GM12874 (cell line): ENCODE results near the gene TPO.

Experiments used
- TF ChIP-seq, protein P1 (sequence below): IDR thresholded peaks from 2 replicates; pipeline ENCODE4 v1.5.1; 2011; ENCODE audit warnings: low read depth, mild to moderate bottlenecking, control low read depth, low read length, moderate library complexity; ENCODE audit not compliant: insufficient read depth

The TPO gene

DNA sequence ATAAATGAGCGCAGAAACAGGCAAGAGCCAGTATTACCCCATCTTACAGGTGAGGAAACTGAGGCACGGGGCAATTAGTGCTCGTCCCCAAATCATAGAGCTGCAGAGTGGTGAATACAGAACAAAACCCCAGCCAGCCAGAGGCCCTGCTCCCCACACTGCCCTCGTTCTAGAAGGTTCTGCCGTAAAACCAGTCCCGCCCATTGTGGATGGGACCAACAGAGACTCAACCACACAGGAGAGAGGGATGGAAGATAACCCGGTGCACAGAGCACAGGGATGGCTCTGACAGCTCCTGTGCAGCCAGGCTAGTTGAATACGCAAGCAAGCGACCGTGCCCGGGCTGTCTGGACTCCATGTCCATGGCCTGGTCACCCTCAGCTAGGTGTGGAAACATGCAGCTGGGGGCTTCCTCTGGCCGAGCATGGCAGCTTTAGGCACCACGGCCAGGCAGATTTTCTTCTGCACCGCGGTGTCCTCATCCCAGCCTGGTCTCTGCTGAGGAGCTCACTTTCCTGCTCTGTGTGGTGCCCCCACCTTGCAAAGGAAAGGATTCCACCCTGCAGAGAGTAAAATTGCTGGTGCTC is 146.4 kb downstream of the TPO start:
- TF ChIP-seq, protein P1, sequence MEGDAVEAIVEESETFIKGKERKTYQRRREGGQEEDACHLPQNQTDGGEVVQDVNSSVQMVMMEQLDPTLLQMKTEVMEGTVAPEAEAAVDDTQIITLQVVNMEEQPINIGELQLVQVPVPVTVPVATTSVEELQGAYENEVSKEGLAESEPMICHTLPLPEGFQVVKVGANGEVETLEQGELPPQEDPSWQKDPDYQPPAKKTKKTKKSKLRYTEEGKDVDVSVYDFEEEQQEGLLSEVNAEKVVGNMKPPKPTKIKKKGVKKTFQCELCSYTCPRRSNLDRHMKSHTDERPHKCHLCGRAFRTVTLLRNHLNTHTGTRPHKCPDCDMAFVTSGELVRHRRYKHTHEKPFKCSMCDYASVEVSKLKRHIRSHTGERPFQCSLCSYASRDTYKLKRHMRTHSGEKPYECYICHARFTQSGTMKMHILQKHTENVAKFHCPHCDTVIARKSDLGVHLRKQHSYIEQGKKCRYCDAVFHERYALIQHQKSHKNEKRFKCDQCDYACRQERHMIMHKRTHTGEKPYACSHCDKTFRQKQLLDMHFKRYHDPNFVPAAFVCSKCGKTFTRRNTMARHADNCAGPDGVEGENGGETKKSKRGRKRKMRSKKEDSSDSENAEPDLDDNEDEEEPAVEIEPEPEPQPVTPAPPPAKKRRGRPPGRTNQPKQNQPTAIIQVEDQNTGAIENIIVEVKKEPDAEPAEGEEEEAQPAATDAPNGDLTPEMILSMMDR, result no peak

DNA sequence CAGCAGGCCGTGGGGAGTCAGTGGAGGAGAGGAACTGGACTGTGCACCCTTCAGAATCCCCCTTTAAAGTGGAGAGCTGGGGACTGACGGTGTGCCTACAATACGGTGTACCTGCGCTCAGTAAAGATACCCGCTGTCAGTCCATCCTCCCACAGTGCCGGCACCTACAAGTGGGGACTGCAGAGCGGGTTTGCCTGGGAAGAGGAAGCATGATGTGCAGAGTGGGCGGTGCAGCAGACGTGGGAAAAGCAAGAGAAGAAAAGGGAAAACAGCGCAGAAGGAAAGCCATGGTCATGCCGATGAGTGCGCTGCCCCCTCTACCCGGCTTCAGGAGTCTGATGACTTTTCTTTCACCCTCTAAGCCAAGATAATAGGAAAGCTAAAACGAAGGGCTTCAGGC is 148.0 kb downstream of the TPO start:
- TF ChIP-seq, protein P1, result no peak

DNA sequence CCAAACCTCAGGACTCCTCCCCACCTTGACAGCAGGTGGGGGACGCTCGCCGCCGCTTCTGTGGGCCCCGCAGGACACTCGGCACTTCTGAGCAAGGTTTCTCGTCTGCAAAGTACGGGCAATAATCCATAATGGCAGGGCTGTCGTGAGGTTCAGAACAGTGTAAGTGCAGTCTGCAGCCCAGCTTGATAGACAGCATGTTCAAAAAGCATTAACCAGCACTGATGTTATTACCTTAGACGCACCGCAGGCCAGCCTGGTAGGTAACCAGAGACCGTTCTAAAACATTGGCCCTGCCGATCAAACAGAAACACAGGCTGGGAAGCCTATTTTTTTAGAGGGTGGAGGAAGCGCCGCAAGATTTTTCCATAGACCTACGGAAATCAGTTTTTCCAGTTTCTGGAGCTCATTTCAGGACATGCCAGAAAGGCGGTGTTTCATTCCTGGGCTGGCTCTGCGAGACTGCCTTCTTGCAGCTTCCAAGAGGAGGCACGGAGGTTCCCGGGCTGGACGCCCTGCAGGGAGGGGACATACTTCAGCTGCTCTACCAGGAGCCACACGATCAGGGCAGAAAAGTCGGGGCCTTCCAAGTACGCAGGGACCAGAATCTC is 148.7 kb downstream of the TPO start:
- TF ChIP-seq, protein P1, result no peak

DNA sequence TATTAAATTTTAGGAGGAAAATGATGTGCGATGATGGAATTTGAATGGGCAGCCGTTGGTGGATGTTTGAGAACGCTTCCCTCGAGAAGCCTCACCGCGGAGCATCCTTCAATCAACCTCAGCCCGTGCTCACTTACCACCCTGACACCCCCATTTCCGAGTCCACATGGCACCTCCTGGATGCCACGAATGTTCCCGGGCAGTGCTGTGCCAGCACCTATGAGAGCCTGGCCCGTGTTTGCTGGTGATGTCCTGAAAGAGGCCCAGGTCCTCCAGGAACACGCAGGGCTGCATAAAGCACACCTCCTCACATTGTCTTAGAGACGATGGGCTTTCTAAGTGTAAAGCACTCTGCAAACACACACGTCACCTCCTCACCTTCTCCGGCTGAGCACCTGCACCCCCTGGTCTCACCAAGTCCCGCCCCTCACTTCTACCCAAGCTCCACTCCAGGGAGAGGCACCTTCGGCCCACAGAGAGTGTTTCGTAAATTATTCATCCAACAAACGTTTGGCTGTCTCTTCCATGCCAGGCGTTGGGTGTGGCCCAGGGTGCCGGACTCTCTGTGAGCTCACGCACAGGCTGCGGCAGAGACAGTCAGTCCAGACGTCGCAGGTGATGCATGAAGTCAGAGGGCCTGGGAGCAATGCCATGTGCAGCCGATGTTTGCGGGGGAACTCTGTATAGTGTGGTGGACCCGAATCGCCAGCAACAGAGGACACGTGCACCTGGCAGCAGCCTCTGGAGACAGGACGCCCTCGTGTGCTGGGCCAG is 150.0 kb downstream of the TPO start:
- TF ChIP-seq, protein P1, result no peak

DNA sequence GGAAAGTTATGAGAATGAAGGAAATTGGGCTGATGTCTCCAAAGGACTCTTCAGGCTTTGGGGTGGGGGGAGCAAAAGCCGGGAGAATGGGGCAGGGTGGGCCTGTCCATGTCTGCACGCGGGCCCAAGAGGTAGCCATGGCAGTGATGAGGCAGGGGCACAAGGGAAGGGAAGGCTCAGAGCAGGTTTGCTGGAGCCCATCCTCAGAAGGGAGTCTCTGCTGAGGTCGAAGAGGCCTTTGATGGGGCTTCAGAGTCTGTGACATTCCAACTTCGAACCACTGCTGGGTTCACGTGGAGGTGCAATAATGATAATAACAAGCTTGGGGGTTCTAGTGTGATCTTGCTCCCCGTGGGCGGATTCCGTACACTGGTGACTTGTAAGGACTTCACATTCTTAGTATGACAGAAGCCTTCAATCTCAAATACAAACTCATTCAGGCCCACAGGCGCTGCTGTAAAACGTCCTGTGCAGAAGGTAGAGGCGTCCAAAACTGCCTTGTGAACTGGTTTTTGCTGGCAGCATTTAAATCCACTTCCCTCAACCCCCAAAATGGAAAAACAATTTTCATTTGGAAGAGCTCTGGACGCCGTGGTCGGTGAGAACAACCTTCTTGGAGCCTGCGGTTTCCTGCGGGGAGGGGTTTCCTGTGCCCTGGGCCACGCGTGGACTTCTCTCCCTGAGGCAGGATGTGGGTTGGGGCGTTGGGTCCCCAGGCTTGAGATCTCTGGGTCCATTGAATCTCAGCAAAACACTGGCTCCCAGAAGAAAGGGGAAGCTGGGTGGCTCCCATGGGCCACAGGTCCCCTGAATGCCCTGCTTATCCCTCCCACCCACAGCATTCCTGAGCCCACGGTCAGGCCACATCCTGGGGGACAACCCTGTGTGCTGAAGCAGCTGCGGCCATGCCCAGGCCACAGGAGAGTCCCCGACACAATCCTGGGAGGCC is 151.0 kb downstream of the TPO start:
- TF ChIP-seq, protein P1, result no peak

DNA sequence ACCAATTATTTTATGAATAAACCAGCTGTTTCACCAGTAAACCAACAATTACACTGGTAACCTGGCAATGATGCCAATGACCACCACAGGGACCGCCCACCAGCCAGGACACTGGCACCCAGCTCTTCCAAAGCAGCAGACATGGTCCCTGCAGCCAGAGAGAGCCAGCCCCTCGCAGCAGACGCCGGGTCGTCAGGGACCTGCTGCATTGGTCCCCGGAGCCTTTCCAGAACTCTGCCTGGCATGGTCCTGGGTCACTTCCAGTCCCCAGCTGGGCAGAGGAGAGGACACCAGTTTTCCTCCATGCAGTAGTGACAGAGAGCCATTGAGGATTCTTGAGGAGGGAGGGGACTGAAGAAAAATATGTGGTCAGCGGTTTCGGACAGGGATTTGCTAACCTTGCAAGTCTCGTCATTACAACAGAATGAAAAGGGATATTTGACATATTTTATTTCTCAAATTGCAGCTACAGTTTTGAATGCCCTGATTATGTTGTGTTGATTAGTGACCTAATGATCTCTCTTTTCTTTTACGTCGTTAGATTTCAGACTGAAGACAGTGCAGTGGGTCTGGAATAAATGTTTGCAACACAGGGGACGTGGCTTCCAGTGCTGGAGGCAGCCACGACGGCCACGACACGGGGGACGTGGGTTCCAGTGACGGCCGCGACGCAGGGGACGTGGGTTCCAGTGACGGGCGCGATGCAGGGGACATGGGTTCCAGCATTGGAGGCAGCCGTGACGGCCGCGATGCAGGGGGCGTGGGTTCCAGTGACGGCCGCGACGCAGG is 154.5 kb downstream of the TPO start:
- TF ChIP-seq, protein P1, result no peak
